BLaER1 treated with 17β-estradiol and CSF1 and Interleukin-3, amounts not matched to agents 10 nM and 100 nM (cell line): Measurements from ENCODE around the gene TRAPPC10.

Experiments
- H3K27ac ChIP-seq, 11 experiments: shearing (Covaris generic); formaldehyde crosslinking; 2 replicates each; pipeline ENCODE4 v1.8.1; 2022
- H3K27me3 ChIP-seq, 11 experiments: shearing (Covaris generic); formaldehyde crosslinking; 2 replicates each; pipeline ENCODE4 v1.8.1; 2022
- H3K36me3 ChIP-seq, 11 experiments: shearing (Covaris generic); formaldehyde crosslinking; 2 replicates each; pipeline ENCODE4 v1.8.1; 2022
- H3K4me1 ChIP-seq, 10 experiments: shearing (Covaris generic); formaldehyde crosslinking; 2 replicates each; pipeline ENCODE4 v1.8.1; 2022
- H3K4me2 ChIP-seq, 11 experiments: shearing (Covaris generic); formaldehyde crosslinking; 2 replicates each; pipeline ENCODE4 v1.8.1; 2022
- H3K4me3 ChIP-seq, 10 experiments: shearing (Covaris generic); formaldehyde crosslinking; 2 replicates each; pipeline ENCODE4 v1.8.1; 2022
- H3K9ac ChIP-seq, 11 experiments: shearing (Covaris generic); formaldehyde crosslinking; 2 replicates each; pipeline ENCODE4 v1.8.1; 2022
- H3K9me3 ChIP-seq, 11 experiments: shearing (Covaris generic); formaldehyde crosslinking; replicated peaks in 1 of 11; 2 replicates each; pipeline ENCODE4 v1.8.1; 2022
- H4K20me1 ChIP-seq, 11 experiments: shearing (Covaris generic); formaldehyde crosslinking; 2 replicates each; pipeline ENCODE4 v1.8.1; 2022
- Cebpa-rat ChIP-seq, 11 experiments: shearing (Covaris generic); IDR thresholded peaks; 2 replicates each; pipeline ENCODE4 v1.8.1; 2022

Gene TRAPPC10

DNA sequence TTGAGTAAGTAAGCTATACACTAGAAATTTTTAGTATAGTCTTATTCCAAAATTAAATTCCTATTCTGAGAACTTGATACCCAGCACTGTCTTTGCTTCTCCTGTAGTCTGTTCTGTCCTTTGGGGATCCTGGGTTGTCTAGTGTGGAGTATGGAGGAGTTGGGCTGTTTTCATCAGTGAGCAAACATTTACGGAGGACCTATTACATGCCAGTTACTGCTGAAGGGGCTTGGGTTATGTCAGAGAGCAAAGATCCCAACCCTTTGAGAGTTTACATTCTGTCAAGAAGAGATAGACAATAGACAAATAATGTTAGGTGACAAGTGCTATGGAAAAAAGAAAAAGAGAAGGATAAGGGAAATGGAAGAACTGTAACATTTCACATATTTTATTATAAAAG lies 9.0 kb downstream of the TRAPPC10 start:
- no peak overlapping the region for H3K27ac ChIP-seq
- H4K20me1 ChIP-seq = peaks cover 99 to 100% (median 100%) of the 10 kb centered on the region in 11 experiments
- peak overlapping the region in 1 of 11 experiments; percentile 11; a peak in 1 of 22 replicates for H3K9ac ChIP-seq
- no peaks in the 10 kb centered on the region for H3K9me3 ChIP-seq
- H3K4me1 ChIP-seq = peaks cover 47 to 92% (median 65%) of the 10 kb centered on the region in 10 experiments
- no peak overlapping the region for H3K4me3 ChIP-seq
- H3K4me2 ChIP-seq = peak overlapping the region in 6 of 11 experiments; percentile 7 to 49 (median 20); a peak in 7 of 22 replicates
- TF ChIP-seq Cebpa-rat (IDR thresholded peaks at IDR 0.05) = no peak
- peaks cover 0 to 14% (median 0%) of the 10 kb centered on the region in 11 experiments; a peak in 2 of 22 replicates for H3K36me3 ChIP-seq
- no peaks in the 10 kb centered on the region for H3K27me3 ChIP-seq

DNA sequence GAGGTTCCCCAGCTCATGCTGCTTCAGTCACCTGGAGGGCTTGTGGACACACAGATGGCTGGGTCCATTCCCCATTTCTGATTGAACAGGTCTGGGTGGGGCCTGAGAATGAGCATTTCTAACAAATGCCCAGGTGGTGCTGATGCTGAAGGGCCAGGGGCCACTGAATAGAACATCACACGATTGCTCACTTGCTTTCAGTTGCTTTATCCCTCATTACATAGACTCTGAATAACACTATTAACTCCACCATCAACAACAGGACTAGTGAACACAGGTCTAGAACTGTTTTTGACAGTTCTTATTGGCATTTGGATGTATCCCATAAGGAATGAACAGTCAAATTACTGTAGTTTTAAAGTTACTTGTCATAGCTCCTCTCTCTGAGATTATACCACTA lies 12.1 kb downstream of the TRAPPC10 start:
- Histone ChIP-seq H3K9me3 (peaks cover 0 to 14% (median 7%) of the 10 kb centered on the region in 11 experiments; a peak in 19 of 22 replicates), H3K4me3 (no peak overlapping the region), H3K9ac (no peak overlapping the region), H3K27me3 (no peaks in the 10 kb centered on the region), H3K27ac (no peak overlapping the region), H3K4me1 (peaks cover 33 to 76% (median 54%) of the 10 kb centered on the region in 10 experiments), H3K4me2 (peak overlapping the region in 4 of 11 experiments; percentile 24 to 79 (median 50); a peak in 7 of 22 replicates), H3K36me3 (peaks cover 7 to 20% (median 13%) of the 10 kb centered on the region in 11 experiments; a peak in 14 of 22 replicates), H4K20me1 (peaks cover 92 to 100% (median 100%) of the 10 kb centered on the region in 11 experiments)
- no peak for TF ChIP-seq Cebpa-rat (IDR thresholded peaks at IDR 0.05)

- H3K27ac ChIP-seq = peak overlapping the region in 2 of 11 experiments; percentile 0 to 42; a peak in 2 of 22 replicates
- peaks cover 0 to 14% (median 7%) of the 10 kb centered on the region in 11 experiments; a peak in 19 of 22 replicates for H3K9me3 ChIP-seq
- H3K4me3 ChIP-seq = no peak overlapping the region
- peak overlapping the region; percentile 38 to 80 (median 46); a peak in 21 of 22 replicates for H3K4me2 ChIP-seq
- H3K36me3 ChIP-seq = peaks cover 7 to 20% (median 15%) of the 10 kb centered on the region in 11 experiments; a peak in 14 of 22 replicates
- peaks cover 92 to 100% (median 100%) of the 10 kb centered on the region in 11 experiments for H4K20me1 ChIP-seq
- 0 out of 22 replicates have a peak overlapping the region, but pooled peaks of 2 of the 11 experiments have one; percentile 19 to 21 for H3K9ac ChIP-seq
- H3K4me1 ChIP-seq = peaks cover 28 to 70% (median 47%) of the 10 kb centered on the region in 10 experiments
- no peaks in the 10 kb centered on the region for H3K27me3 ChIP-seq
- TF ChIP-seq Cebpa-rat (IDR thresholded peaks at IDR 0.05) = no peak
Measured at GRCh38 chr21:44024887-44025353, 12.8 kb downstream of the TRAPPC10 start.

DNA sequence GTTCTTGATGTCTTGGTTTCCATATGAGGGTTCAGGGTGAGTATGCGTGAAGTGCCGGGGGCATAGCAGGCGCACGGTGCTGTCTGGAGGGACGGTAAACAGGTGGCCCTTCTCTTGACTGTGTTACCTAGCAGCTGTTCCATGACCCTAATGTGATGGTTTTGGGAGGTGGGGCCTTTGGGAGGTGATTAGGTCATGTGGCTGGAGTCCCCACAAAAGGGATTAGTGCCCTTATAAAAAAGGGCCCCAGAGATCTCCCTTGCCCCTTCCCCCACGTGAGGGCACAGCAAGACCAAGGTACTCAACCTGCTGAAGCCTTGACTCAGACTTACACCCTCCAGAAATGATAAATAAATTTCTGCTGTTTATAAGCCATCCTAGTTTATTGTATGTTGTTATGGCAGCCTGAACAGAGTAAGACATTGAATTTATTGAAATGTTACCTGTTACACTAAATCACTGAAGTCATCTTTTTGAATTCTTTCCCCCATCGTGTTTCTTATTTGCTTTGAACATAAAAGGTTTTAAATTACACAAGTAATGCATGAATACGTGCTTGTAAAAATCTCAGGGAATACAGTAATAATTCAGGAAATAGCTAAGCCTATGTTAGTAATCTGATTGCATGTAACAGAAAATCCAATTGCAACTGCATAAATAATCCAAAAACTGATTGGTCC lies 15.6 kb downstream of the TRAPPC10 start:
- Histone ChIP-seq H3K27ac (no peak overlapping the region), H3K36me3 (peaks cover 13 to 40% (median 32%) of the 10 kb centered on the region in 11 experiments), H3K9ac (no peak overlapping the region), H3K4me2 (0 out of 22 replicates have a peak overlapping the region, but pooled peaks of 2 of the 11 experiments have one; percentile 10 to 27), H3K4me1 (peaks cover 22 to 44% (median 25%) of the 10 kb centered on the region in 10 experiments), H3K27me3 (no peaks in the 10 kb centered on the region), H3K4me3 (no peak overlapping the region), H3K9me3 (peaks cover 0 to 14% (median 7%) of the 10 kb centered on the region in 11 experiments; a peak in 19 of 22 replicates), H4K20me1 (peaks cover 89 to 100% (median 100%) of the 10 kb centered on the region in 11 experiments)
- no peak for TF ChIP-seq Cebpa-rat (IDR thresholded peaks at IDR 0.05)

DNA sequence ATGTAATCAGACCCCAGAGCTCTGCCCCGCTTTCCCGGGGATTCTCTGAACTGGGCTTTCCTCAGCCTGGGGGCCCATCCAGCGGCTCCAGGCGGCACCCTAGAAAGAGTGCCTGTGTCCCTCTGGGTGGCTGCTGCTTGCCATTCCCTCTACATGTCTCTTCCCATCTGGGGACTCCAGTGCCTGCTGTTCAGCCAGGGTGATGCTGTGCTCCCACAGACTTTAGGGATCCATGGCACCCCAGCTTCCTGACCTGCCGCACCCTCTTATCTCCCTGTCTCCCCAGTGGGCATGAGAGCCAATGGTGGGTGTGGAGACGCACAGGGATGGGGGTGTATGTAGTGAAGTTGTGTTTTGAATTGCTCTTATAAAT lies 16.2 kb downstream of the TRAPPC10 start:
- Histone ChIP-seq H3K36me3 (peaks cover 18 to 44% (median 37%) of the 10 kb centered on the region in 11 experiments), H3K27me3 (no peaks in the 10 kb centered on the region), H3K9me3 (peaks cover 0 to 14% (median 7%) of the 10 kb centered on the region in 11 experiments; a peak in 19 of 22 replicates), H3K9ac (no peak overlapping the region), H4K20me1 (peaks cover 85 to 100% (median 98%) of the 10 kb centered on the region in 11 experiments), H3K27ac (no peak overlapping the region), H3K4me2 (peak overlapping the region in 4 of 11 experiments; percentile 10 to 27 (median 12); a peak in 3 of 22 replicates), H3K4me3 (no peak overlapping the region), H3K4me1 (peaks cover 22 to 44% (median 25%) of the 10 kb centered on the region in 10 experiments)
- TF ChIP-seq Cebpa-rat (IDR thresholded peaks at IDR 0.05) = no peak

GRCh38 chr21:44029460-44030087 lies 17.5 kb downstream of the TRAPPC10 start:
- TF ChIP-seq Cebpa-rat (IDR thresholded peaks at IDR 0.05) = no peak
- Histone ChIP-seq H3K27me3 (no peaks in the 10 kb centered on the region), H4K20me1 (peaks cover 72 to 97% (median 93%) of the 10 kb centered on the region in 11 experiments), H3K4me2 (no peak overlapping the region), H3K4me1 (peaks cover 16 to 31% (median 23%) of the 10 kb centered on the region in 10 experiments), H3K27ac (no peak overlapping the region), H3K4me3 (no peak overlapping the region), H3K36me3 (peaks cover 28 to 56% (median 48%) of the 10 kb centered on the region in 11 experiments), H3K9ac (no peak overlapping the region), H3K9me3 (peaks cover 0 to 14% (median 7%) of the 10 kb centered on the region in 11 experiments; a peak in 19 of 22 replicates)

DNA sequence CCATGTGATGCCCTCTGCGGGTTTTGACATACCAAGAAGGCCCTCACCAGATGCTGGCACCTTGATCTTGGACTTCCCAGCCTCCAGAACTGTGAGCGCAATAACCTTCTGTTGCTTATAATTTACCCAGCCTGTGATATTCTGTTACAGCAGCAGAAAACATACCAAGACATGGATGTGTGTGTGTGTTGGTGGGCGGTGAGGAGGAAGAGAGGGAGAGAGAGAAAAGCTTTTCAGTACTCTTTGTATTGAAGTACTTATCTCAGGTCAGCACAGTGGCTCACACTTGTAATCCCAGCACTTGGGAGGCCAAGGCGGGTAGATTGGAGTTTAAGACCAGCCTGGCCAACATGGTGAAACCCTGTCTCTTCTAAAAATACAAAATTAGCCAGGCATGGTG lies 23.1 kb downstream of the TRAPPC10 start:
- Histone ChIP-seq H3K27ac (no peak overlapping the region), H3K36me3 (peaks cover 77 to 96% (median 89%) of the 10 kb centered on the region in 11 experiments), H3K9me3 (no peaks in the 10 kb centered on the region), H3K9ac (no peak overlapping the region), H3K4me3 (no peak overlapping the region), H3K27me3 (no peaks in the 10 kb centered on the region), H3K4me1 (no peaks in the 10 kb centered on the region), H4K20me1 (peaks cover 27 to 97% (median 78%) of the 10 kb centered on the region in 11 experiments), H3K4me2 (no peak overlapping the region)
- TF ChIP-seq Cebpa-rat (IDR thresholded peaks at IDR 0.05) = no peak

GRCh38 chr21:44038063-44038462 lies 26.0 kb downstream of the TRAPPC10 start:
- Histone ChIP-seq H3K36me3 (peaks cover 68 to 92% (median 81%) of the 10 kb centered on the region in 11 experiments), H4K20me1 (peaks cover 7 to 94% (median 71%) of the 10 kb centered on the region in 11 experiments; a peak in 19 of 22 replicates)

More at GRCh38 chr21:44038063-44038462, 26.0 kb downstream of the TRAPPC10 start:
- H3K9ac ChIP-seq = no peak overlapping the region
- no peak overlapping the region for H3K4me3 ChIP-seq
- H3K9me3 ChIP-seq = no peaks in the 10 kb centered on the region
- H3K4me1 ChIP-seq = peaks cover 0 to 9% (median 5%) of the 10 kb centered on the region in 10 experiments; a peak in 12 of 20 replicates
- no peaks in the 10 kb centered on the region for H3K27me3 ChIP-seq
- TF ChIP-seq Cebpa-rat (IDR thresholded peaks at IDR 0.05) = no peak
- H3K27ac ChIP-seq = no peak overlapping the region
- no peak overlapping the region for H3K4me2 ChIP-seq
